Measurements from ENCODE around the gene SEPTIN8. TPM values are rescaled to one million over a fixed set of nuclear protein-coding genes. Genes with fewer than 3 reads are reported as not detected.
A peak's percentile ranks its signal among the peaks of the same experiment; 100 is the strongest.

The SEPTIN8 gene
- total RNA-seq, 2 donors from 2014 or later = 16.2 to 30.4 TPM

DNA sequence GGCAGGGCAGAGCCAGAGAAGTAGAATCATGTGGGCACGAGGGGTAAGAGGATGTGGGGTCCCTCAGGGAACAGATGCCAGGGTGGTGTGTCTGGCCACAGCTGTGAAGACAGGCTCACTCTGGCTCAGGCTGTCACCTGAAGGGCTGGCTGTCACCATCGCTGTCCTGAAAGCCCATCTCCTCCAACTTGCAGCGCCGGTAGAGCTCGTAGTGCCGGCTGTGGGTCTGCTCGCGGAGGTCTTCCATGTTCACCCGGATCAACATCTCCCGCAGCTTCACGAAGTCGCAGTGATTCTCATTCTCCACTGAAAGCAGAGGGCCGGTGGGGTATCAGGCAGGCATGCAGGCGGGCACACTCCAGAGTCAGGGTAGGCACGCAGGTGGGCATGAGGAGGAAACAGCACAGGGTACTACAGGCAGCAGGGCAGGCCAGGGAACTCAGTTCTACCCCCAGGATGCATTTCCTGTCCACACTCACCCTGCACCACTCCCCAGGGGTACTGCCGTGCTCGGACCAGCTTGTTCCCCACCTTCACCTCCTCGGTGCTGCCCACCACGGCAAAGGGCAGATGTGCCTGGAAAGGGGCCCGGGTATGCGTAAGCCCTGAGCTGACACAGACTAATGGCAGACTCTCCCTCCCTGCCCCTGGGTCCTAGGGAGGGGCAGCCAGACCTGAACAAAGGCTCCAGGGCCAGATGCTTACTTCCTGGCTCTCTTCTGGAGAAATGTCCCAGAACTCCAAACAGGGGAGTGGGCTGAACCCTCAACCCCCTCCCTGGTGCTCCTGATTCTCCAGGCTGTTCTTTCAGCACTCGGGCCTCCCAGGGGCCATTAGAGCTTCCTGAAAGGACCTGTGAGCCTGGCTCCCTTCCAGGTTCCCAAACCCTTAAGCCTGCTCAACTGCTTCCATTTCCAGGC lies 15.5 kb downstream of the SEPTIN8 start:
- no peaks in the 10 kb centered on the region for H3K36me3 Mint-ChIP-seq
- H3K27me3 Mint-ChIP-seq = no peaks in the 10 kb centered on the region
- DNase-seq (ENCODE audit: low spot score) (no peak), ATAC-seq (no peak)
- H3K4me1 Mint-ChIP-seq (ENCODE audit: low read depth in 2 of 2) = no peaks in the 10 kb centered on the region
- H3K9me3 Mint-ChIP-seq = no peaks in the 10 kb centered on the region
- H3K4me3 Mint-ChIP-seq = no peak overlapping the region
- no peak overlapping the region for H3K27ac Mint-ChIP-seq

GRCh38 chr5:132760601-132761317 lies 16.3 kb downstream of the SEPTIN8 start:
- DNase-seq (ENCODE audit: low spot score) (no peak), ATAC-seq (no peak)
- Mint-ChIP-seq H3K4me1 (ENCODE audit: low read depth in 2 of 2) (no peaks in the 10 kb centered on the region), H3K4me3 (no peak overlapping the region), H3K27me3 (no peaks in the 10 kb centered on the region), H3K9me3 (no peaks in the 10 kb centered on the region), H3K36me3 (no peaks in the 10 kb centered on the region), H3K27ac (no peak overlapping the region)

GRCh38 chr5:132760049-132760420 lies 17.0 kb downstream of the SEPTIN8 start:
- ATAC-seq = no peak

GRCh38 chr5:132759114-132760048 lies 17.7 kb downstream of the SEPTIN8 start:
- H3K27ac Mint-ChIP-seq = no peak overlapping the region
- no peak overlapping the region for H3K4me3 Mint-ChIP-seq
- H3K4me1 Mint-ChIP-seq (ENCODE audit: low read depth in 2 of 2) = peaks cover 0 to 7% of the 10 kb centered on the region in 2 donors
- DNase-seq (ENCODE audit: low spot score) (no peak), ATAC-seq (no peak)
- H3K27me3 Mint-ChIP-seq = peaks cover 0 to 2% of the 10 kb centered on the region in 2 donors
- no peaks in the 10 kb centered on the region for H3K36me3 Mint-ChIP-seq
- H3K9me3 Mint-ChIP-seq = no peaks in the 10 kb centered on the region

More at GRCh38 chr5:132760049-132760420, 17.0 kb downstream of the SEPTIN8 start:
- DNase-seq (ENCODE audit: low spot score) = no peak
- Mint-ChIP-seq H3K36me3 (no peaks in the 10 kb centered on the region), H3K9me3 (no peaks in the 10 kb centered on the region), H3K4me1 (ENCODE audit: low read depth in 2 of 2) (peaks cover 0 to 3% of the 10 kb centered on the region in 2 donors), H3K27ac (no peak overlapping the region), H3K4me3 (no peak overlapping the region), H3K27me3 (no peaks in the 10 kb centered on the region)

DNA sequence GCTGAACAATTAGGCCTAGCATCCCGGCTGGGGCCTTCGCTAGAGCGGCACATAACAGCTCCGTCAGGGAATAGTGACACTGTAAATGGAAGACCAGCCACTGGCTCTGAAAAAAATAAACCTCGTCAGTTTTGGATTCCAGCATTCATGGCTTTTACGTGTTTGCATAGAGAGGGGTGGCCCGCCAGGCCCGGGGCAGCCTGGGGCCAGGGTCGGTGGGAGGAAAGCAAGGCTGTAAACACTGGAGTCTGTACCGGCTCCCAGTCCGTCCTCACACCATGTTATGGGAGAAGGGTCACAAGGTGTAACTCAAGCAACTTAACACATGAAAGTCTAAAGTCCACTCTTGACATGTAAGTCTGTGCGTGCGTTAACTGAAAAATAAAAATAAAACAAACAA lies 18.6 kb downstream of the SEPTIN8 start:
- Mint-ChIP-seq H3K9me3 (no peaks in the 10 kb centered on the region), H3K4me3 (no peak overlapping the region), H3K27me3 (peaks cover 0 to 2% of the 10 kb centered on the region in 2 donors), H3K4me1 (ENCODE audit: low read depth in 2 of 2) (peaks cover 0 to 7% of the 10 kb centered on the region in 2 donors), H3K27ac (no peak overlapping the region), H3K36me3 (no peaks in the 10 kb centered on the region)
- no peak for DNase-seq (ENCODE audit: low spot score)
- no peak for ATAC-seq

DNA sequence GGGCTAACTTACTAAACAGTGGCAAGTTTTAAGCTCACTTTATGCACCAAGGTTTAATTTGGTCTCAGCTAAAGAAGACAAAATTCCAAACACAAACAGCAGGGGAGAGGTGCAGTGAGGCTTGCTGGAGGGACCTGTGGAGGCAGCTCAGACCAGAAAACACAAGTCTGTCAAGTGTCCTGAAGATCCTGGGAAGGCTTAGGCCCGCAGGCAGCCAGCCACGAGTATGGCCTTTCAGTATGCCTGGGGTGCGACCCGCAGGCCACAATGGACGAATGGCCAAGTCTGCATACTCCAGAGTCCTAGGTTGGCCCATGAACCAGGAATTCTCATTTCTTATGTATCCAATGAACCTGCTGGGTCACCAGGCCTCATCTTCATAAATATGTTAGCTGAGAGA lies 20.5 kb downstream of the SEPTIN8 start:
- ATAC-seq (no peak), DNase-seq (ENCODE audit: low spot score) (no peak)
- H3K4me3 Mint-ChIP-seq = no peak overlapping the region
- H3K36me3 Mint-ChIP-seq = no peaks in the 10 kb centered on the region
- no peaks in the 10 kb centered on the region for H3K9me3 Mint-ChIP-seq
- H3K27me3 Mint-ChIP-seq = peaks cover 0 to 2% of the 10 kb centered on the region in 2 donors
- peaks cover 0 to 12% of the 10 kb centered on the region in 2 donors for H3K4me1 Mint-ChIP-seq (ENCODE audit: low read depth in 2 of 2)
- H3K27ac Mint-ChIP-seq = no peak overlapping the region

GRCh38 chr5:132754947-132755346 lies 22.1 kb downstream of the SEPTIN8 start:
- Mint-ChIP-seq H3K4me3 (no peak overlapping the region), H3K9me3 (no peaks in the 10 kb centered on the region), H3K4me1 (ENCODE audit: low read depth in 2 of 2) (peaks cover 0 to 22% of the 10 kb centered on the region in 2 donors), H3K27me3 (peaks cover 0 to 2% of the 10 kb centered on the region in 2 donors), H3K27ac (no peak overlapping the region), H3K36me3 (no peaks in the 10 kb centered on the region)
- ATAC-seq = no peak
- no peak for DNase-seq (ENCODE audit: low spot score)

- ATAC-seq (no peak), DNase-seq (ENCODE audit: low spot score) (no peak)
- no peak overlapping the region for H3K4me3 Mint-ChIP-seq
- peaks cover 0 to 22% of the 10 kb centered on the region in 2 donors for H3K4me1 Mint-ChIP-seq (ENCODE audit: low read depth in 2 of 2)
- H3K27ac Mint-ChIP-seq = no peak overlapping the region
- peaks cover 0 to 2% of the 10 kb centered on the region in 2 donors for H3K27me3 Mint-ChIP-seq
- H3K36me3 Mint-ChIP-seq = no peaks in the 10 kb centered on the region
- no peaks in the 10 kb centered on the region for H3K9me3 Mint-ChIP-seq
Measured at GRCh38 chr5:132754111-132754510, 22.9 kb downstream of the SEPTIN8 start.

DNA sequence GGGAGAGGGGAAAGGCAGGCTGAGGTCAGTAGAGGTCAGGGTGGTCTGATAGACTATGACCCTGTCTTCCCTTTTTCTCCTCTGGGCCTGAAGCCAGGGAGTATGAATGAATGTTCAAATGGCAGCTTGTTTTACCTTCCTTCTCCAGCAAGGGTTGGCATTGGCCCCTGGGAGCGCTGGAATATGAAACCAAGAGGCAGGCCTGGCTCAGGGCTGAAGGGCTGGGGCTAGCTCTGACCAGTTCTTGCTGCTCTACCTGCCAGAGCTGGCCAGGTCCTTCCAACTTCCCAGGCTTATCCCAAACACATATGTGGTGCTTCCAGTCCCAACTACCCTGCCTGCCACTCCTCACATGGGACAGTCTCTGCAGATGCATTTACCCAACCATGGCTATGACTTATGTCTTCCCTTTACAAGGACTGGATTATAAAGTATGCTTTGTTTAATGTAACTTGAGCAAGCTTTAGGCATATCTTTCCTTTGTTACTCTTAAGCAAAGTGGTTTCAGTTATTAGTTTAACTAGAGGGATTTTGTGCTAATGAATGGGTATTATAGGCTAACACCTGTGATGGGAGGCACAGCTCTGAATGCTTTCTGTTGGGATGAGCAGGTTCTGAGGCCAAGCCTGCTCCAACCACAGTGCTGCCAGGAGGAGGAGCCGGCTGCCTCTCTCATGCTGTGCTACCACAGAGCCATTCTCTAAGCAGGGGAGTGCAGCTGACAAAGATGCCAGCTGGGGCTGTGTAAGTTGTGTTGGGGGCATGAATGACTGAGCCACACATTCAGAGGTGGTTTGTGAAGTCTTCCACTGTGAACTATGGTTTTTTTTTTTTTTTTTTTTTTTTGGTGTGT lies 23.7 kb downstream of the SEPTIN8 start:
- DNase-seq (ENCODE audit: low spot score) (no peak), ATAC-seq (no peak)
- H3K9me3 Mint-ChIP-seq = no peaks in the 10 kb centered on the region
- no peaks in the 10 kb centered on the region for H3K36me3 Mint-ChIP-seq
- H3K27ac Mint-ChIP-seq = peak overlapping the region in 1 of 2 donors; percentile 14
- peaks cover 0 to 2% of the 10 kb centered on the region in 2 donors for H3K27me3 Mint-ChIP-seq
- H3K4me1 Mint-ChIP-seq (ENCODE audit: low read depth in 2 of 2) = peaks cover 0 to 22% of the 10 kb centered on the region in 2 donors
- H3K4me3 Mint-ChIP-seq = no peak overlapping the region

DNA sequence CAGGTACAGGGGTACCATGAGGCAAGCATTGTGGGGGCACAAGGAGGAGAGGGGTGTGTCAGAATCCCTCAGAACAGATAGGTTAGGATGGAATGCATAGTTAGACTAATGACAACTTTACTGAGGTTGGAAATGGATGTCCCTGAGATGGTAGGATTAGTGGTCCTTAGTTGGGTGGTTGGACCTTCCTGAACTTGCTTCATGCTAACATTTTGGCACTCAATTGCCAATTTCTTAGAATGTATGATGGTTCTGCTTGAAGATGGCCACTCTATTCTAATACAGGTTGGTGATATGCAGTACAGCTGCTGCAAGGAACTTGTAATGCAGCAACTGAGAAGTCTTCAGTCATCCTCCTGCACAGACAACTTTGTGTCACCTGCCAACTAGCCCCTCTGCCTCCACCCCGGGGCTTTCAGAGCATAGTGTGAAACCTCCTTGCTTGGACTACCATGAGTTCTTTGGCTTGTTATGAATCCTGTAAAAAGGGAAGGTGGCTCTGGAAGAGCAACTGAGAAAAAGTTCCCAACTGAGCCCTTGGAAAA lies 24.4 kb downstream of the SEPTIN8 start:
- peaks cover 0 to 22% of the 10 kb centered on the region in 2 donors for H3K4me1 Mint-ChIP-seq (ENCODE audit: low read depth in 2 of 2)
- no peak overlapping the region for H3K4me3 Mint-ChIP-seq
- ATAC-seq = no peak
- no peak for DNase-seq (ENCODE audit: low spot score)
- H3K9me3 Mint-ChIP-seq = no peaks in the 10 kb centered on the region
- no peaks in the 10 kb centered on the region for H3K36me3 Mint-ChIP-seq
- no peak overlapping the region for H3K27ac Mint-ChIP-seq
- H3K27me3 Mint-ChIP-seq = peaks cover 0 to 2% of the 10 kb centered on the region in 2 donors

DNA sequence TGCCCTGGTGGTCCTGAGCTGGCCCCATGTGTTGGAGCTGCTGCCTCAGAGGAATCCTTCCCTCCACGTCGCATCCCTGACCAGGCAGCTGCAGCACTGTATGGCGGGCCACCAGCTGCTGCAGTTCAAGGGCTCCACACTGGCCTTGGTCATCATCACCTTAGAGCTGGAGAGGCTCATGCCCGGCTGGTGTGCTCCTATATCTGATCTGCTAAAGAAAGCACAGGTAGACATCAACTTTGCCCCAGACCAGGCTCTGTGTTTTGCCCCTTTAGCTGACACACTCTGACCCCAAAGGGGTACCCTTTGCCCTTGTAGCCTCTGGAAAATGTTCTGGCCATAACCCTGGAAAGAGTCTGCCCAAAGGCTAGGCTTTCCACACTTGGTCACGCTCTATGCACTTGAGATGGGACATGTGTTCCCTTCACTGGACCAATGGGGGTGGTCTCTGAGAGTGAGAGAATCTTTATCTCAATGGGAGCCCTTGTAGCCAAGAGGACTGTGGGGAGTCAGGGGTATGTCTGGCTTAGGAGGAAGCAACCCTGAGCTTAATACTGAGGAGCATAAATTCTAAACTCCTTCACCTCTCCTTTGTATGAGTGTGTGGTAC lies 25.0 kb downstream of the SEPTIN8 start:
- DNase-seq (ENCODE audit: low spot score) (no peak), ATAC-seq (no peak)
- Mint-ChIP-seq H3K9me3 (no peaks in the 10 kb centered on the region), H3K4me3 (no peak overlapping the region), H3K4me1 (ENCODE audit: low read depth in 2 of 2) (peaks cover 0 to 22% of the 10 kb centered on the region in 2 donors), H3K27ac (no peak overlapping the region), H3K36me3 (no peaks in the 10 kb centered on the region), H3K27me3 (peaks cover 0 to 2% of the 10 kb centered on the region in 2 donors)

DNA sequence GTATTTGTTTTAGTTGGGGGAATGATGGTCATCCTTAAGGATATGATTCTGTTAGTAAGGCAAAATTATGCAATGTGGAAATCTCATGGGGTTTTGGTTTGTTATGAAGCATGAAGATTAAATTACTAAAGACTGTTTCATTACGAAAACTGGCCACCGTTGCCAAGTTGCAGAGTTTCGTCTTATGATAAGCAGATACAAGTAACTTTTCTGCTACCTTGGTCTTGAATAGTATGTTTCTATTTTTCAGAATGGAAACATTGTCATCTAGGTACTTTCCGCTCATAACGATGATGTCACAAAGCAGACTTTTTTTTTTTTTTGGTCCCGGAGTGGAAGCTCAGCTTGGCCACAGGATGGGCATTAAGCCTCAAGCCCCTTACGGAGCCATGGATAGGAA lies 25.6 kb downstream of the SEPTIN8 start:
- H3K4me1 Mint-ChIP-seq (ENCODE audit: low read depth in 2 of 2) = peaks cover 0 to 22% of the 10 kb centered on the region in 2 donors
- no peaks in the 10 kb centered on the region for H3K9me3 Mint-ChIP-seq
- DNase-seq (ENCODE audit: low spot score) (no peak), ATAC-seq (no peak)
- peak overlapping the region in 1 of 2 donors; percentile 74 for H3K27ac Mint-ChIP-seq
- peak overlapping the region; percentile 41 for H3K4me3 Mint-ChIP-seq
- peaks cover under 1 to 2% of the 10 kb centered on the region in 2 donors for H3K27me3 Mint-ChIP-seq
- no peaks in the 10 kb centered on the region for H3K36me3 Mint-ChIP-seq
